Central memory CD4-positive, alpha-beta T cell (primary cell): ENCODE results near the gene PTPN1.
A peak's percentile ranks its signal among the peaks of the same experiment; 100 is the strongest.

Source experiments
- DNase-seq: peaks from one replicate; pipeline ENCODE4 v3.0.0; 2022

PTPN1 gene

GRCh38 chr20:50580016-50580747 is 70.0 kb downstream of the PTPN1 start:
- peak; percentile 19 for DNase-seq

- no peak for DNase-seq
Measured at GRCh38 chr20:50580842-50581544, 70.8 kb downstream of the PTPN1 start.

- no peak for DNase-seq
Measured at GRCh38 chr20:50582092-50582491, 71.9 kb downstream of the PTPN1 start.

GRCh38 chr20:50582591-50583234 is 72.5 kb downstream of the PTPN1 start:
- DNase-seq = no peak

- DNase-seq = no peak
Measured at GRCh38 chr20:50583442-50584150, 73.4 kb downstream of the PTPN1 start.

GRCh38 chr20:50584687-50585086 is 74.5 kb downstream of the PTPN1 start:
- no peak for DNase-seq

- DNase-seq = no peak
Measured at GRCh38 chr20:50585214-50585613, 75.0 kb downstream of the PTPN1 start.

- no peak for DNase-seq
Measured at GRCh38 chr20:50585678-50586077, 75.5 kb downstream of the PTPN1 start.

GRCh38 chr20:50586531-50587232 is 76.5 kb downstream of the PTPN1 start:
- DNase-seq = no peak

GRCh38 chr20:50587291-50587961 is 77.2 kb downstream of the PTPN1 start:
- DNase-seq = no peak

GRCh38 chr20:50588034-50588736 is 78.0 kb downstream of the PTPN1 start:
- DNase-seq = peak; percentile 61

GRCh38 chr20:50589548-50590347 is 79.6 kb downstream of the PTPN1 start:
- no peak for DNase-seq

GRCh38 chr20:50590348-50590664 is 80.1 kb downstream of the PTPN1 start:
- DNase-seq = no peak

GRCh38 chr20:50591233-50591852 is 81.2 kb downstream of the PTPN1 start:
- DNase-seq = no peak

- no peak for DNase-seq
Measured at GRCh38 chr20:50592282-50593004, 82.3 kb downstream of the PTPN1 start.

GRCh38 chr20:50593005-50593335 is 82.8 kb downstream of the PTPN1 start:
- DNase-seq = no peak

GRCh38 chr20:50594231-50594590 is 84.0 kb downstream of the PTPN1 start:
- no peak for DNase-seq

- DNase-seq = no peak
Measured at GRCh38 chr20:50594591-50595432, 84.6 kb downstream of the PTPN1 start.

- DNase-seq = no peak
Measured at GRCh38 chr20:50595433-50595895, 85.3 kb downstream of the PTPN1 start.
